ENCODE data around the gene LAMA4. TPM values are rescaled to one million over a fixed set of nuclear protein-coding genes. Genes with fewer than 3 reads are reported as not detected.

The LAMA4 gene
- total RNA-seq, 1 donor from 2014 or later = 46.4 TPM

- no peak overlapping the region for H3K4me3 Mint-ChIP-seq
- no peak for DNase-seq (ENCODE audit: low spot score in 2 of 2, unreplicated experiment in 2 of 2)
- peaks cover 9% of the 10 kb centered on the region for H3K36me3 Mint-ChIP-seq
- no peak overlapping the region for H3K27ac Mint-ChIP-seq
- peaks cover 4% of the 10 kb centered on the region for H3K4me1 Mint-ChIP-seq
- H3K27me3 Mint-ChIP-seq (ENCODE audit: low read depth) = peaks cover 20% of the 10 kb centered on the region
- H3K9me3 Mint-ChIP-seq = no peaks in the 10 kb centered on the region
- no peak for TF ChIP-seq CTCF (IDR thresholded peaks at IDR 0.05; ENCODE audit: unreplicated experiment)
Measured at GRCh38 chr6:112173221-112173804, 81.1 kb downstream of the LAMA4 start.

- TF ChIP-seq CTCF (IDR thresholded peaks at IDR 0.05; ENCODE audit: unreplicated experiment) = no peak
- Mint-ChIP-seq H3K9me3 (no peaks in the 10 kb centered on the region), H3K36me3 (peaks cover 9% of the 10 kb centered on the region), H3K4me1 (peaks cover 4% of the 10 kb centered on the region), H3K27ac (no peak overlapping the region), H3K27me3 (ENCODE audit: low read depth) (peaks cover 20% of the 10 kb centered on the region), H3K4me3 (no peak overlapping the region)
- no peak for DNase-seq (ENCODE audit: low spot score in 2 of 2, unreplicated experiment in 2 of 2)
Measured at GRCh38 chr6:112172540-112172939, 81.8 kb downstream of the LAMA4 start.

- H3K9me3 Mint-ChIP-seq = no peaks in the 10 kb centered on the region
- peaks cover 3% of the 10 kb centered on the region for H3K36me3 Mint-ChIP-seq
- no peak overlapping the region for H3K27ac Mint-ChIP-seq
- TF ChIP-seq CTCF (IDR thresholded peaks at IDR 0.05; ENCODE audit: unreplicated experiment) = no peak
- H3K27me3 Mint-ChIP-seq (ENCODE audit: low read depth) = peaks cover 27% of the 10 kb centered on the region
- no peak for DNase-seq (ENCODE audit: low spot score in 2 of 2, unreplicated experiment in 2 of 2)
- no peak overlapping the region for H3K4me3 Mint-ChIP-seq
- H3K4me1 Mint-ChIP-seq = no peaks in the 10 kb centered on the region
Measured at GRCh38 chr6:112169541-112169940, 84.8 kb downstream of the LAMA4 start.

- Mint-ChIP-seq H3K36me3 (peaks cover 12% of the 10 kb centered on the region), H3K4me3 (no peak overlapping the region), H3K27me3 (ENCODE audit: low read depth) (peaks cover 19% of the 10 kb centered on the region), H3K9me3 (no peaks in the 10 kb centered on the region), H3K27ac (no peak overlapping the region), H3K4me1 (peaks cover 2% of the 10 kb centered on the region)
- peak; percentile 35 to 84 for DNase-seq (ENCODE audit: low spot score in 2 of 2, unreplicated experiment in 2 of 2)
- TF ChIP-seq CTCF (IDR thresholded peaks at IDR 0.05; ENCODE audit: unreplicated experiment) = peak; percentile 73
Measured at GRCh38 chr6:112163295-112164257, 90.8 kb downstream of the LAMA4 start.

- no peak for DNase-seq (ENCODE audit: low spot score in 2 of 2, unreplicated experiment in 2 of 2)
- no peak overlapping the region for H3K4me3 Mint-ChIP-seq
- H3K27me3 Mint-ChIP-seq (ENCODE audit: low read depth) = peaks cover 16% of the 10 kb centered on the region
- peaks cover 11% of the 10 kb centered on the region for H3K36me3 Mint-ChIP-seq
- peaks cover 5% of the 10 kb centered on the region for H3K4me1 Mint-ChIP-seq
- H3K27ac Mint-ChIP-seq = no peak overlapping the region
- no peaks in the 10 kb centered on the region for H3K9me3 Mint-ChIP-seq
- no peak for TF ChIP-seq CTCF (IDR thresholded peaks at IDR 0.05; ENCODE audit: unreplicated experiment)
Measured at GRCh38 chr6:112160745-112161144, 93.6 kb downstream of the LAMA4 start.

All from mesothelial cell of epicardium (in vitro differentiated cells).